ENCODE results near the gene LRRK1.

Gene LRRK1

DNA sequence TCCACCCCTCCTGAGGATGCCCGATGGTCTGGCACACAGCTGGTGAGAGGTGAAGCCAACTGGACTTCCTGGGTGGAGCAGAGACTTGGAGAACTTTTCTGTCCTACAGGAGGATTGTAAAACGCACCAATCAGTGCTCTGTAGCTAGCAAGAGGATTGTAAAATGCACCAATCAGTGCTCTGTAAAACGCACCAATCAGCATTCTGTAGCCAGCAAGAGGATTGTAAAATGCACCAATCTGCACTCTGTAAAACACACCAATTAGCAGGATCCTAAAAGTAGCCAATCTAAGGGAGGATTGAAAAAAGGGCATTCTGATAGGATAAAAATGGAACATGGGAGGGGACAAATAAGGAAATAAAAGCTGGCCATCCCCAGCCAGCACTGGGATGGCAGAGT lies 182.5 kb downstream of the LRRK1 start:
- H3K36me3 ChIP-seq (replicated peaks) = no peaks in the 10 kb centered on the region
- H3K9me3 ChIP-seq = no peaks in the 10 kb centered on the region
- H3K4me1 ChIP-seq = peaks cover 9% of the 10 kb centered on the region
- H3K27me3 ChIP-seq (ENCODE audit: low read depth) = no peaks in the 10 kb centered on the region
- no peak for DNase-seq (ENCODE audit: low spot score in 2 of 2)
- in situ Hi-C loops (cut with MboI; ENCODE audit: low sequenced_read_pairs) = no loop called here
- H3K4me3 ChIP-seq = no peak overlapping the region

DNA sequence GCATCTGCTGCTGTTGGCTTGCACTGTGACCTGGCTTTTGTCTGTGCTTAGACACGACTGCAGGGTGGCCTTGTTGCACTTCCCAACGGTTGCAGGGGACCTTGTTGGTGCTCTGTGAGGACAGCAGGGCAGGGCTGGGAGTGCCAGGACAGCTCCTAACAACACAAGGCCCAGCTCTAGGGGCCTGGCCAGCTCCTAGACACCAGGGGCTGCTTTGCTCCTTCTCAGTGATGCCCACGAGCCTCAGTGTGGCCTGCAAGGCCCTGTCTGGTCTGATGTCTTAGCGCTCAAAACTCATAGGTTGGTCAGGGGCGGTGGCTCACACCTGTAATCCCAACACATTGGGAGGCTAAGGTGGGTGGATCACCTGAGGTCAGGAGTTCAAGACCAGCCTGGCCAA lies 183.6 kb downstream of the LRRK1 start:
- peaks cover 9% of the 10 kb centered on the region for H3K4me1 ChIP-seq
- in situ Hi-C loops (cut with MboI; ENCODE audit: low sequenced_read_pairs) = no loop called here
- no peaks in the 10 kb centered on the region for H3K36me3 ChIP-seq (replicated peaks)
- H3K27me3 ChIP-seq (ENCODE audit: low read depth) = no peaks in the 10 kb centered on the region
- DNase-seq (ENCODE audit: low spot score in 2 of 2) = no peak
- no peaks in the 10 kb centered on the region for H3K9me3 ChIP-seq
- H3K4me3 ChIP-seq = no peak overlapping the region

DNA sequence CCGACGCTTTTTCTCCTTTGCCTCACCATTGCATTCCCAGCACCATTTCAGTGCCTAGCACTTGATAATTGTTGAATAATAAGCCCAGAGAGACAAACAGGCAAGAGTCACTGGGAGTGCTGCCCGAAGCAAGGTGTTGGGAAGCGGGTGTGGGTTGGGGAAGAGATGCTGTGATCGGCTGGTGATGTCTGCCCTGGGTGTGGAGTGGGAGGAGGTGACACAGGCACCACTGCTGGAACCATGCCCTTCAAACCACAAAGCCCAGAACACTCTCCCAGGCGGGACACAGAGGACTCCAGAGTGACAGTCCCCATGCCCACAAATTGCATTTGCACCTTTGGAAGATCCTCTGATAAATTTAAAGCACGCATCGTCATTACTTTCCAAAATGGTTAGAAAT lies 184.4 kb downstream of the LRRK1 start:
- no peaks in the 10 kb centered on the region for H3K36me3 ChIP-seq (replicated peaks)
- no peak for DNase-seq (ENCODE audit: low spot score in 2 of 2)
- H3K4me1 ChIP-seq = peaks cover 9% of the 10 kb centered on the region
- in situ Hi-C loops (cut with MboI; ENCODE audit: low sequenced_read_pairs) = no loop called here
- H3K9me3 ChIP-seq = no peaks in the 10 kb centered on the region
- H3K4me3 ChIP-seq = no peak overlapping the region
- H3K27me3 ChIP-seq (ENCODE audit: low read depth) = no peaks in the 10 kb centered on the region

DNA sequence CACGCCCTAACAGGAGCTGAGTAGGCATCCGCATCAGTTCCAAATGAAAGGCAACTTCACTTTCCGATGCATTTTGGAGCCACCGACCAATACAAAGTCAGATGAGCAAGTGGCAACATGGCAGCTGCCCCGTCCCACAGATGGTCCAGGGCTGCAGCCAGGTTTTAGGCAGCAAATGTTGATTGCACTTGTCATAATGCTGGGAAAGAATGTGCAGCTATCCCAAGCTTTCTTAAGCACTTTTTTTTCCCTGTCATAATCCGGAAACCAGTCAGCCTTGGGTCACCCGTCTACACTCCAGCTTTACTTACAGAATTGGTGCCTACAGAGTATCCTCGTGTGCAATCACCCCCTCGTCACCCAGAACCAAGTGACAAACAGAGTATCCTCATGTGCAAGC lies 185.0 kb downstream of the LRRK1 start:
- no peaks in the 10 kb centered on the region for H3K36me3 ChIP-seq (replicated peaks)
- H3K9me3 ChIP-seq = no peaks in the 10 kb centered on the region
- in situ Hi-C loops (cut with MboI; ENCODE audit: low sequenced_read_pairs) = no loop called here
- H3K4me1 ChIP-seq = peaks cover 9% of the 10 kb centered on the region
- DNase-seq (ENCODE audit: low spot score in 2 of 2) = no peak
- no peaks in the 10 kb centered on the region for H3K27me3 ChIP-seq (ENCODE audit: low read depth)
- H3K4me3 ChIP-seq = no peak overlapping the region

DNA sequence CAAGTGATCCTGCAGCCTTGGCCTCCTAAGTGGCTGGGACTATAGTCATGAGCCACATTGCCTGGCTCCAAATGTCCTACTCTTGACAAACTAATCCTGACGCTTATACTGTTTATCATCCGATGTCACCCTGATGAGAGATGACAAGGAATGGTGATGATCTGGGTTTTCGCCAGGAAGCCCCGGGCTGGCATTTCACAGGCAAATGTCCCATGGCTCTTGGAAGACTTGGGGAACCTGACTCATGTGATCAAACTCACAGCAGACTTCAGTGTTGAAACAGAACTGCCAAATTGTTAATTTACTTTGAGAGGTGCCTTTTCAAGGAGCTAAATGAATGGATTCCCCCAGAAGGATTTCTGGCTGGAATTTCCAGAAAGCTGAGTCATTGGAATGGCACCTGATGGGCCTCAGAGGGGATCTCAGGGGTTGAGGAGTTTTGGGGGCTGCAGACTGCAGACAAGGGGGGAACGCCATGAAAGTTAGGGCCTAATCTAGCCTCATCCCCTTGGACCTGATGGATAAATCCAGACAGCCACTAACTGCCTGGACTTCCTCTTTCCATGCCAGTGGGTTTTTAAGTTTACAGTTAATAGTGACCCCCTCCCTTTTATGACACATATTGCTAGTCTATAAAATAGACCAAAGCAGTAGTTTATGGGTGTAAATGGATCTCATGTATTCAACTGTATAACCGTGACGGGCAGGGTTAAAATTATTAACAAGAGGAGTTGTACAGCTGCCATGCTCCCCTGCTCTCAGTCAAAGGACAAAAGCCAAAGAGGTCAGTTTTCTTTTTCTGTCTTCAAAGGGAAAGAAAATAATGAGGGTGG lies 186.1 kb downstream of the LRRK1 start:
- H3K36me3 ChIP-seq (replicated peaks) = no peaks in the 10 kb centered on the region
- DNase-seq (ENCODE audit: low spot score in 2 of 2) = no peak
- H3K4me1 ChIP-seq = peaks cover 9% of the 10 kb centered on the region
- no peaks in the 10 kb centered on the region for H3K9me3 ChIP-seq
- in situ Hi-C loops (cut with MboI; ENCODE audit: low sequenced_read_pairs) = no loop called here
- no peaks in the 10 kb centered on the region for H3K27me3 ChIP-seq (ENCODE audit: low read depth)
- no peak overlapping the region for H3K4me3 ChIP-seq

DNA sequence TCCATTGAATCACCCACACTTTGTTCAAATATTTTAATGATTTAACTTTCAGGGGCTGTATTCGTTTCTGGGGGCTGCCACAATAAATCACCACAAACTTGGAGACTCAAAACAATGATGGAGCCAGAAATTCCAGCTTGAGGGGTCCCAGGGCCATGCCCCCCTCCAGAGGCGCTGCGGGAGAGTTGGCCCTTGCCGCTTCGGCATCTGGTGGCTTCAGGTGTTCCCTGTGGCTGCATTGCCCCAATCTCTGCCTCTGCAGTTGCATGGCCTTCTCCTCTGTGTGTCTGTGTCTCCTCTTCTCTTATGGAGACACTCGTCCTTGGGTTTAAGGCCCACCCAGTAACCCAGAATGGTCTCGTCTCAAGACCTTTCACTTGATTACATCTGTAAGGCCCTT lies 187.9 kb downstream of the LRRK1 start:
- H3K36me3 ChIP-seq (replicated peaks) = no peaks in the 10 kb centered on the region
- no peaks in the 10 kb centered on the region for H3K27me3 ChIP-seq (ENCODE audit: low read depth)
- no peaks in the 10 kb centered on the region for H3K9me3 ChIP-seq
- no peak for DNase-seq (ENCODE audit: low spot score in 2 of 2)
- H3K4me1 ChIP-seq = peaks cover 9% of the 10 kb centered on the region
- in situ Hi-C loops (cut with MboI; ENCODE audit: low sequenced_read_pairs) = no loop called here
- H3K4me3 ChIP-seq = no peak overlapping the region

DNA sequence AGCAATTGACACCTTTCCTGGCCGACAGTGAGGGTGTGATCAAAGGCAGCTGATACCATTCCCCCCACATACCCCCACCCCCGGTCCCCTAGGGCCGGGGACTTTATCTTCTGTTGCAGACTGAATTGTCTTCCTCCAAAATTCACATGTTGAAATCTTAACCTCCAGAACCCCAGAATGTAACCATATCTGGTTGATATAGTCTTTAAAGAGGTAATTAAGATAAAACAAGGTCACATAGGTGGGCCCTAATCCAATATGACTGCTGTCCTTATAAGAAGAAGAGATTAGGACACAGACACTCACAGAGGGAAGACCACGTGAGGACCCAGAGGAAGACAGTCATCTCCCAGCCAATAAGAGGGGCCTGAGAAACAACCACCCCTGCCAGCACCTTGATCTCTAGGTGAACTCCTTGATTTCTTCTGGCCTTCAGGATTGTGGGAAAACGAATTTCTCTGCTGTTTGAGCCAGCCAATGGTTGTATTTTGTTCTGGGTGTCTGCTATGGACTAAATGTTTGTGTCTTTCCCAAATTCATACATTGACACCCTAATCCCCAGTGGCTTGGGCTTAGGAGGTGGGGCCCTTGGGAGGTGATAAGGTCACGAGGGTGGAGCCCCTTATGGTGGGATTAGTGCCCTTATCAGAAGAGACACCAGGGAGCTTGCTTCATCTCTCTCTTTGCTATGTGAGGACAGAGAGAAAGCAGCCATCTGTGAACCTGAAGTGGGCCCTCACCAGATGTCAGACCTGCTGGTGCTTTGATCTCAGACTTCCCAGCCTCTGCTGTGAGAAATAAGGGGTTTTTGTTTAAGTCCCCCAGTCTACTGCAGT lies 188.7 kb downstream of the LRRK1 start:
- Histone ChIP-seq H3K4me3 (no peak overlapping the region), H3K9me3 (no peaks in the 10 kb centered on the region), H3K36me3 (replicated peaks) (no peaks in the 10 kb centered on the region), H3K27me3 (ENCODE audit: low read depth) (no peaks in the 10 kb centered on the region), H3K4me1 (peaks cover 9% of the 10 kb centered on the region)
- DNase-seq (ENCODE audit: low spot score in 2 of 2) = no peak
- in situ Hi-C loops (cut with MboI; ENCODE audit: low sequenced_read_pairs) = no loop called here

DNA sequence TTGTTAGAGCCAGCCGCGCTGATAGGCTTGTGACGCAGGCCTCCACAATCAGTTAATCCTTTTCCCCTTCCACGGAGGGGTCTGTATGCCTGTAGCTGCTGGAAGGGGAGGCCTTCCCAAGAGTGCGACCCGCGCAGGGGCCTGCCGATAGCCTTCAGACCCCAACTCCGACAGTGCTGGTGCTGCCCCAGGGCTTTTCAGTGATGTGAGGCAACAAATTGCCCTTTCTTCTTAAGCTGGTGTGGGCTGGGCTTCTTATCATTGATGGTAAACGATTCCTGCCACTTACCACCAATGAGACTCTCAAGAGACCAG lies 189.3 kb downstream of the LRRK1 start:
- Histone ChIP-seq H3K36me3 (replicated peaks) (no peaks in the 10 kb centered on the region), H3K4me3 (no peak overlapping the region), H3K9me3 (no peaks in the 10 kb centered on the region), H3K4me1 (peaks cover 9% of the 10 kb centered on the region), H3K27me3 (ENCODE audit: low read depth) (no peaks in the 10 kb centered on the region)
- no peak for DNase-seq (ENCODE audit: low spot score in 2 of 2)
- in situ Hi-C loops (cut with MboI; ENCODE audit: low sequenced_read_pairs) = no loop called here

DNA sequence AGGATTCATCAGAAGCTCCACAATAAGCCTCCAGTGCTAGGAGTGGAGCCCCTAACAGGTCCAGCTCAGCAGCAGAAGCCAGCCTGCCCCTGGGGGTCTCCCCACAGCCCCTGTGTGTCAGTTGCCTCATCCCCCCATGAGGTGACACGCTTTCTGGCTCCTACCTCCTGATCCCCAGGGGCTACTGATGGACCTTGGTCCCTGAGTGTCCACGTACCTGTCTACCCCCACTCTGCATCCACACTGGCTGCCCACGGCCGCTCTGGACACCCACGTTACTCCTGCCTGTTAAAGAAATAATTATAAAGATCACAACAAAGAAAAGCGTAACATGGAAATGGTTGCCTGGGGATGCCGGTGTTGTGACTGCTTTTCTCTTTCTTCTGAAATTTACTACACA lies 189.6 kb downstream of the LRRK1 start:
- Histone ChIP-seq H3K4me1 (peaks cover 9% of the 10 kb centered on the region), H3K4me3 (no peak overlapping the region), H3K9me3 (no peaks in the 10 kb centered on the region), H3K36me3 (replicated peaks) (no peaks in the 10 kb centered on the region), H3K27me3 (ENCODE audit: low read depth) (no peaks in the 10 kb centered on the region)
- in situ Hi-C loops (cut with MboI; ENCODE audit: low sequenced_read_pairs) = no loop called here
- DNase-seq (ENCODE audit: low spot score in 2 of 2) = no peak

DNA sequence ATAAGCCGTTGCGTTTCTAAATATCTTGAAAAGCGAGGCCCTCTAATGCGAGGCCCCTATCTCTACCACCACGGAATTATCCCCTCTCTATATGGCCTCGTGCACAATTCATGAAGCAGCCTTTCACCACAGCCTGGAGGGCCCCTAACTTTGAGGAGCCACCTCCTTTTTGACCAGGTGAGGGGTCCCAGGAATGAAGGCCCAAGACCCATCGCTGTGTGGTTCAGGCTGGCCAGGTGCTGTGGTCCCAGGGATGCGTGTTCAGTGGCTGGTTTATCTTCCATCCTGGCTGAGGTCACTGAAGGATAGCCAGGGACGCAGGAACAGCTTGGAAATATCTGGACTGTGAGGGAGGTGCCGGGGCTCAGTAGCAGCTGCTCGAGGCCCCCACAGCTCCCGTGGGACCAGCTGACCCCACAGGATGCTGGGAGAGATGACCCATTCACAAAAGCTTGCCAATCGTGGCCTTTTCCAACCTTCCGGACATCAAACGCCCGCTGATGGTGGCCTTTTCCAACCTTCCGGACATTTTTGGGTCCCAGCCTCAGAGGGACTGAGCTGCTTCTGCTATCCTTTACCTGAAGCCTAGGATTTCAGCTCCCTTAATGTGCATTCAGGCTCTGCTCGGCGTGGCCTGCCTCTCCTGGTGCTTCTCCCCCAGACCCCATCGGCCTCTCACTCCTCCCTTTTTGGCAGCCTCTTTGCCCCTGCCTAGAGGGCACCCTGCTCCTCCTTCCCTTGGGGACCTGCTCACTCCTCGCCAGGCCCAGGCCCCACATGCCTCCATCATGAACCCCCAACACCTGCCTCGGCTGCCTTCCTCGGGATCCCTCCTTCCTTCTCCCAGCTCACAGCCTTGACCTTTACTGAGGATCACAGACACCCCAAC lies 191.8 kb downstream of the LRRK1 start:
- no peaks in the 10 kb centered on the region for H3K36me3 ChIP-seq (replicated peaks)
- in situ Hi-C loops (cut with MboI; ENCODE audit: low sequenced_read_pairs) = no loop called here
- DNase-seq (ENCODE audit: low spot score in 2 of 2) = no peak
- H3K4me3 ChIP-seq = no peak overlapping the region
- H3K27me3 ChIP-seq (ENCODE audit: low read depth) = no peaks in the 10 kb centered on the region
- peaks cover 2% of the 10 kb centered on the region for H3K4me1 ChIP-seq
- H3K9me3 ChIP-seq = no peaks in the 10 kb centered on the region

DNA sequence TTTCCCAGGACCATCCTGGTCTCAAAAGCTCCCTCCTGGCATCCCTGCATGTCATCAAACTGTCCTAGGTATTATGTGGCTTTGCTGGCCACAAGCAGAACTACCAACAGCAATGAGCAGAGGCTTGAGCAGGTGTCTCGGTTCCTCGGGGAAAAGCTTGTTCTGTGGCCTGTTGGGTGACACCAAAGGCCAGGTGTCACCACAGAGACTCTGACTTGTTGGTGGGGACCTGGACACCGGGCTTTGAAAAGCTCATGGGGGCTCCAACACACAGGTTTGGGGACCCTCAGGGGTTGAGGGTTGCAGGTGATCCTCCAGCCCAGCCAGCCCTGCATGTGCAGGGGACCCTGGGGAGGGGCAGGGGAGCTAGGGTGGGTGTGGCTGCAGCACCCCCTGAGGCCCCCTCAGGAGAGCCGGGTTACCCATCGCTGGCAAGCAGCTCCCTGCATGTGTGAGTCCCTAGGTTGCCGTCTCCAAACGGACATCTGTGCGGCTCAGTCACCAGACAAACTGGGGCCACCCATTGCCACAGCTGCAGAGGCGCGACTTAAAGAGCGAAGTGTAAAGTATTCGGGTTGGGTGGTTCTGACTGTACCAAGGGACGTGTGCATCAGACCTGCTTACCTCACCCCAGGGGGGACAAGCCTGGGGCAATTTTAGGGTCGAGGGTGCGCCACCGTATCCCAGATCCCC lies 192.6 kb downstream of the LRRK1 start:
- in situ Hi-C loops (cut with MboI; ENCODE audit: low sequenced_read_pairs) = no loop called here
- Histone ChIP-seq H3K4me1 (no peaks in the 10 kb centered on the region), H3K27me3 (ENCODE audit: low read depth) (no peaks in the 10 kb centered on the region)

DNA sequence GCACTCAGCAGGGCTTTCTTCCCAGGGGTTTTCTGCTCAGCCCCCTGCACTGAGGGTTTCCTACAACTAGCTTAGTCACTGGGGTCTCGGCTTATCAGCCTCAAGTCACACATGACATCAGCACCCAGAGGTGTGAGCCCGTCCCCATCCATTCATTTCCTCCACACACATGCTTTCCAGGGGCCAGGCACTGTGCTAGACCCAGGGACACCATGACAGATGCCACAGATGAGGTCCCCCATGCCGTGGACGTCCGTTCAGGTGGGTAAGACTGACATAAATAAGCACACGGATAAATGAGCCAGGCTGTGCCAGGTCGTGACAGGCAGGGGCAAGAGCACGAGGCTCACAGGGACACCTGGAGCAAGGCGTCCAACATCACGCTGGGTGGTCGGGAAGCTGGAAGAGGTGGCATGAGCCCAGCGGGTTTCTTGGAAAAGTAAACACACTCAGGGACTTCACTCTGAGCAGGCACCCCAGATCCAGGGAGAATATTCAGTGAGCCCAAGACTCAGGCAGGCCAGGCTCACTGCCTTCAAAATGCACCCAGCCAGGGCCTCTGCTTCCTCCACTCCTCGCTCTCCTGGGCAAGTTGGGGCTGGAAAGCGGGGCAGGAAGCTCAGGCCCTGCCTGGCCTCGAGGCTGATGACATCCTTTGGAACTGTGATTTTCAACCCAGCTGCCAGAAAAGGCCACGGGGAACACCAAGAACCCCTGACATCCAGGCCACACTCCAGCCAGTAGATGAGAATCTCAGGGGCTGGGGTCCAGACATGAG lies 193.4 kb downstream of the LRRK1 start:
- no peak overlapping the region for H3K4me3 ChIP-seq
- no peaks in the 10 kb centered on the region for H3K9me3 ChIP-seq
- no peaks in the 10 kb centered on the region for H3K36me3 ChIP-seq (replicated peaks)
- in situ Hi-C loops (cut with MboI; ENCODE audit: low sequenced_read_pairs) = no loop called here
- no peaks in the 10 kb centered on the region for H3K4me1 ChIP-seq
- DNase-seq (ENCODE audit: low spot score in 2 of 2) = no peak
- no peaks in the 10 kb centered on the region for H3K27me3 ChIP-seq (ENCODE audit: low read depth)

More for the DNA sequence above, 192.6 kb downstream of the LRRK1 start:
- no peak for DNase-seq (ENCODE audit: low spot score in 2 of 2)
- Histone ChIP-seq H3K36me3 (replicated peaks) (no peaks in the 10 kb centered on the region), H3K9me3 (no peaks in the 10 kb centered on the region), H3K4me3 (no peak overlapping the region)

Measured in HAP-1 (cell line).